Esophagus squamous epithelium (tissue), 5 donors: ENCODE measurements around the gene IL1RL2. TPM values are rescaled to one million over a fixed set of nuclear protein-coding genes. Genes with fewer than 3 reads are reported as not detected.

ENCODE experiments used
- DNase-seq: peaks from one replicate; lab custom pipeline; 2025; lab: John Stamatoyannopoulos, UW
- H3K27ac ChIP-seq, 4 donors: fragments of 200-600 bp; sonication (generic); one replicate each; pipeline ENCODE4 v1.5.1; 2016 to 2019; ENCODE audit warnings: mild to moderate bottlenecking in 1 of 4
- H3K27me3 ChIP-seq, 4 donors: fragments of 200-600 bp; sonication (generic); 1 replicate in 3 of 4; 2 replicates in 1 of 4; pipeline versions ENCODE4 v1.5.1 to v1.6.0; 2017 to 2021; ENCODE audit warnings: antibody characterized with exemption in 1 of 4
- H3K36me3 ChIP-seq, 3 donors: fragments of 200-600 bp; sonication (generic); one replicate each; pipeline ENCODE4 v1.5.1; 2016 to 2019
- H3K4me1 ChIP-seq, 3 donors: fragments of 200-600 bp; sonication (generic); one replicate each; pipeline ENCODE4 v1.5.1; 2017 to 2019
- H3K4me3 ChIP-seq, 4 donors: fragments of 200-600 bp; sonication (generic); 1 replicate in 3 of 4; 2 replicates in 1 of 4; pipeline ENCODE4 v1.5.1; 2016 to 2019; ENCODE audit warnings: mild to moderate bottlenecking in 2 of 4, moderate library complexity in 1 of 4
- H3K9me3 ChIP-seq, 3 donors: fragments of 200-600 bp; sonication (generic); one replicate each; pipeline ENCODE4 v1.5.1; 2016 to 2019
- POLR2A ChIP-seq, 4 donors: fragments of 450-650 bp; IDR thresholded peaks; one replicate each; pipeline ENCODE4 v1.6.1; 2017; ENCODE audit warnings: antibody characterized with exemption in 4 of 4, mild to moderate bottlenecking in 4 of 4, moderate library complexity in 3 of 4
- WGBS, 2 donors: methylation state at CpG; one replicate each; pipeline ENCODE4 v1.1.5; 2018; 5-methylcytosine and 5-hydroxymethylcytosine counted together
- intact Hi-C: fragments of 100-400 bp; cut with DNase I; formaldehyde crosslinking; loops from one replicate; pipeline ENCODE4 v1.15.0; 2022
- total RNA-seq, 4 donors: library from RNA; depleted of rRNA; stranded (reverse); fragments of >200 nt; gene quantifications; one replicate each; pipeline ENCODE4 v1.1.0, GENCODE V29; 2016
- TF ChIP-seq, protein P1 (sequence below), 6 experiments: fragments of 450-650 bp in 4 of 6; fragments of 200-600 bp in 2 of 6; sonication (generic) in 2 of 6; IDR thresholded peaks; one replicate each; pipeline ENCODE4 v1.5.1; 2016 to 2019; ENCODE audit warnings: antibody characterized with exemption in 6 of 6, mild to moderate bottlenecking in 4 of 6, moderate library complexity in 4 of 6
- donor health status: DM: yes; HTN: yes; CAD: no.

Gene IL1RL2
- total RNA-seq, 4 donors from 2014 or later = 2.5 to 6.7 (median 4.6) TPM

DNA sequence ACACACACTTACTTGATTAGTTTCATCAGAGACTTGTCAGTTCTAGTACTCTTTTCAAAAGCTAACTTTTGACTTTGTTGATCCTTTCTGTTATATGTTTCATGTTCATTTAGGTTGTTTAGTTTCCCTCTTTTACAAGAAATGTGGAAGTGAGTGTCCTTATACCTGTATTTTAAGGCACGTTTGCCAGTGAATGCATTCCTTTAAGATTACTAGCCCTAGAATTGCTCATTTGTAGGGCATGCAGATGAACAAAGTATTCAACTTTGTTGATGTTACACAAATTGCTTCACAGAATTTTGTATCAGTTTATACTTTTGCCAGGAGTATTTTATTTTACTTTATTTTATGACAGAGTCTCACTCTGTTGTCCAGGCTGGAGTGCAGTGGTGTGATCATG, 6.3 kb downstream of the IL1RL2 start:
- Histone ChIP-seq H3K4me3 (no peak overlapping the region), H3K36me3 (no peaks in the 10 kb centered on the region), H3K27ac (no peak overlapping the region), H3K4me1 (peaks cover 0 to 2% (median 0%) of the 10 kb centered on the region in 3 donors), H3K9me3 (no peaks in the 10 kb centered on the region), H3K27me3 (no peaks in the 10 kb centered on the region)
- 44 to 63% methylated on average over 1 of the region's 1 CpG for WGBS, 2 donors
- TF ChIP-seq, protein P1, sequence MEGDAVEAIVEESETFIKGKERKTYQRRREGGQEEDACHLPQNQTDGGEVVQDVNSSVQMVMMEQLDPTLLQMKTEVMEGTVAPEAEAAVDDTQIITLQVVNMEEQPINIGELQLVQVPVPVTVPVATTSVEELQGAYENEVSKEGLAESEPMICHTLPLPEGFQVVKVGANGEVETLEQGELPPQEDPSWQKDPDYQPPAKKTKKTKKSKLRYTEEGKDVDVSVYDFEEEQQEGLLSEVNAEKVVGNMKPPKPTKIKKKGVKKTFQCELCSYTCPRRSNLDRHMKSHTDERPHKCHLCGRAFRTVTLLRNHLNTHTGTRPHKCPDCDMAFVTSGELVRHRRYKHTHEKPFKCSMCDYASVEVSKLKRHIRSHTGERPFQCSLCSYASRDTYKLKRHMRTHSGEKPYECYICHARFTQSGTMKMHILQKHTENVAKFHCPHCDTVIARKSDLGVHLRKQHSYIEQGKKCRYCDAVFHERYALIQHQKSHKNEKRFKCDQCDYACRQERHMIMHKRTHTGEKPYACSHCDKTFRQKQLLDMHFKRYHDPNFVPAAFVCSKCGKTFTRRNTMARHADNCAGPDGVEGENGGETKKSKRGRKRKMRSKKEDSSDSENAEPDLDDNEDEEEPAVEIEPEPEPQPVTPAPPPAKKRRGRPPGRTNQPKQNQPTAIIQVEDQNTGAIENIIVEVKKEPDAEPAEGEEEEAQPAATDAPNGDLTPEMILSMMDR (IDR thresholded peaks at IDR 0.05) = no peak
- TF ChIP-seq POLR2A (IDR thresholded peaks at IDR 0.05) = no peak
- intact Hi-C loops = no loop called here
- DNase-seq = no peak

DNA sequence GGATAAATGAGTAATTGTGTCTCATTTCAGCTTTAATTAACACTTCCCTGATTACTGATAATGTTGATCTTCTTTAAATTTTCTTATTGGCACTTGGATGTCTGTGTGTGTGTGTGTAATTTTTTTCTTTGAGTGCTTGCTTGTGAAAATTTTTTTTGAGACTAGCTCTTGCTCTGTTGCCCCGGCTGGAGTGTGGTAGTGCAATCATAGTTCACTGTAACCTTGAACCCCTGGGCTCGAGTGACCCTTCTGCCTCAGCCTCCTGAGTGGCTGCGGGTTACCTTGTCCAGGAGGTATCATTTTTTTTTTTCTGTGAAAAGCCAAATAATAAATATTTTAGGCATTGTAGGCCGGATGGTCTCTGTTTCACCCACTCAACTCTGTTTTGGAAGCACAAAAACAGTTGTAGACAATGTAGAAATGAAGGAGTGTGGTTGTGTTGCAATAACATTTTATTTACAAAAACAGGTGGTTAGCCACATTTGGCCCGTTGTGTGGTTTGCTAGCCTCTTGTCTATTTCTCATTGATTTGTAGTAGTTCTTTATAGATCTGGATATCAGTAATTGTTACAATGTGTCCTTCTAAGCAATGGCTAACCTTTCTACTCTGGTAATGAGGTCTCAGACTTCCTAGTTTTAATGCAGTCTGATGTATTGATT, 7.9 kb downstream of the IL1RL2 start:
- Histone ChIP-seq H3K27ac (no peak overlapping the region), H3K4me1 (no peaks in the 10 kb centered on the region), H3K4me3 (no peak overlapping the region), H3K36me3 (peaks cover 0 to 9% (median 0%) of the 10 kb centered on the region in 3 donors), H3K27me3 (no peaks in the 10 kb centered on the region), H3K9me3 (no peaks in the 10 kb centered on the region)
- WGBS, 2 donors = 73 to 74% methylated on average over 5 of the region's 5 CpGs
- intact Hi-C loops = no loop called here
- no peak for DNase-seq
- TF ChIP-seq, protein P1 (IDR thresholded peaks at IDR 0.05) = no peak
- no peak for TF ChIP-seq POLR2A (IDR thresholded peaks at IDR 0.05)

DNA sequence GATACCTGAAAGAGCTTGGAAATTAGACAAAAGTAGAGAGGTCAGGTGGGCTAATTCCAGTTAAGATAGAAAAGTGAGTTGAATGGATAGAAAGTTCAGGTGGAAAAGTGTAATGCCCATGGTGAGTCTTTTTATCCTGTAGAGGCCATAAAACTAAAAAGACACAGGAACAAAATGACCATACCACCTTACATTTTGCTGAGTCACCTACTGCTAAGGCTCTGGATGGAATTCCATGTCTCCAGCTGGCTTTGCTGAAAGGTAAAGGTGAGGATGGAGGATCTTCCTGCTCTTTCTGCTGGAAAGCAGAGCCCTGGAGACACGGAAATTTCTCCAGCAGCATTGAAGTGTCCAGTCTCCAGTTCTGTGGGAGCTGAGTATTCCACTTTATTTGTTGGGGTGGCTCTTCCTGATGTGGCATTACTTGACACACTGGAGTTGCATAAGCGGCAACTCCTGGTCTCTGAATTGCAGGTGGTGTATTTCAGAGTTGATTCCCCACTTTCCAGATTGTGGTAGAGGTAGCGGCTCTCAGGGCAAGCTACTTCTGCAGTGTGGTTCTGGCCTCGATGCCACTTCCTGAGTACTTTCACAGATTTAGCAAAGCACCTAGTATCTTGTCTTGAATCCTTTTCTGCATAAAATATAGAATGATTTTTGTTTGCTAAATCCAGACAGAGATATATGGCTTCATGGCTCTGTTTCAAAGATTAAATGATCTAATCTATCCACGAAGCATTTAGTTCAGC, 10.7 kb downstream of the IL1RL2 start:
- Histone ChIP-seq H3K36me3 (peaks cover 0 to 23% (median 0%) of the 10 kb centered on the region in 3 donors), H3K4me3 (no peak overlapping the region), H3K4me1 (no peaks in the 10 kb centered on the region), H3K27ac (no peak overlapping the region), H3K9me3 (no peaks in the 10 kb centered on the region), H3K27me3 (no peaks in the 10 kb centered on the region)
- DNase-seq = no peak
- WGBS, 2 donors = 77 to 84% methylated on average over 4 to 5 of the region's 5 CpGs
- intact Hi-C loops = no loop called here
- TF ChIP-seq, protein P1 (IDR thresholded peaks at IDR 0.05) = no peak
- TF ChIP-seq POLR2A (IDR thresholded peaks at IDR 0.05) = no peak

- Histone ChIP-seq H3K4me1 (no peaks in the 10 kb centered on the region), H3K9me3 (peaks cover 0 to 5% (median 0%) of the 10 kb centered on the region in 3 donors), H3K36me3 (peaks cover 0 to 41% (median 0%) of the 10 kb centered on the region in 3 donors), H3K27ac (no peak overlapping the region), H3K27me3 (no peaks in the 10 kb centered on the region), H3K4me3 (no peak overlapping the region)
- TF ChIP-seq, protein P1 (IDR thresholded peaks at IDR 0.05) = no peak
- TF ChIP-seq POLR2A (IDR thresholded peaks at IDR 0.05) = no peak
- intact Hi-C loops = no loop called here
- WGBS, 2 donors = 78 to 100% methylated on average over 1 of the region's 1 CpG
- DNase-seq = no peak
These were observed 13.7 kb downstream of the IL1RL2 start for GRCh38 chr2:102200539-102200938.

DNA sequence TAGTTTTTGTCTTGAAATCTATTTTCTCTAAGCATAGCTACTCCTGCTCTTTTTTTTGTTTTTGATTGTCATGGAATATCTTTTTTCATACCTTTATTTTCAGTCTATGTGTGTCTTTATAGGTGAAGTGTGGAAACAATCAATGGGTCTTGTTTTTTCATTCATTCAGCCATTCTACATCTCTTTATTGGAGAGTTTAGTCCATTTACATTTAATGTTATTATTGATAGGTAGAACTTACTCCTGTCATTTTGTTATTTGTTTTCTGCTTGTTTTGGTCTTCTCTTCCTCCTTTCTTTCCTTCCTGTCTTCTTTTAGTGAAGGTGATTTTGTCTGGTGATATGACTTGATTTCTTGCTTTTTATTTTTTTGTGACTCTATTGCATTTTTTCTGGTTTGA, 17.8 kb downstream of the IL1RL2 start:
- no peaks in the 10 kb centered on the region for H3K27me3 ChIP-seq
- H3K9me3 ChIP-seq = peaks cover 0 to 5% (median 0%) of the 10 kb centered on the region in 3 donors
- TF ChIP-seq, protein P1 (IDR thresholded peaks at IDR 0.05) = no peak
- TF ChIP-seq POLR2A (IDR thresholded peaks at IDR 0.05) = no peak
- peaks cover 0 to 15% (median 0%) of the 10 kb centered on the region in 3 donors for H3K4me1 ChIP-seq
- H3K27ac ChIP-seq = no peak overlapping the region
- intact Hi-C loops = no loop called here
- peaks cover 0 to 32% (median 0%) of the 10 kb centered on the region in 3 donors for H3K36me3 ChIP-seq
- DNase-seq = no peak
- no peak overlapping the region for H3K4me3 ChIP-seq
